Cardiac muscle cell (in vitro differentiated cells and primary cell): ENCODE results near the gene APOOL. TPM values are rescaled to one million over a fixed set of nuclear protein-coding genes. Genes with fewer than 3 reads are reported as not detected.
"Not testable (repeated sequence)": the region's sequence is repeated elsewhere in the genome, so short reads cannot be mapped to it uniquely, and the experiment has no call there.

Experiments
- DNase-seq, 2 donors: peaks; one replicate each; pipeline versions ENCODE4 v3.0.0 to v3.0.0-alpha.2; 2010 to 2017; ENCODE audit warnings: low read depth in 1 of 2, low spot score in 1 of 2
- H3K27ac ChIP-seq: fragments of 200-600 bp; sonication (generic); 2 replicates; pipeline ENCODE4 v1.5.1; 2016
- H3K27me3 ChIP-seq: fragments of 200-600 bp; sonication (generic); 2 replicates; pipeline ENCODE4 v1.6.0; 2016; ENCODE audit warnings: control low read depth
- H3K36me3 ChIP-seq: fragments of 200-600 bp; sonication (generic); 2 replicates; pipeline ENCODE4 v1.5.1; 2016; ENCODE audit warnings: control low read depth
- H3K4me1 ChIP-seq: fragments of 200-600 bp; sonication (generic); 2 replicates; pipeline ENCODE4 v1.8.1; 2017; ENCODE audit warnings: low read depth, mild to moderate bottlenecking, mixed run types
- H3K4me3 ChIP-seq: fragments of 200-600 bp; sonication (generic); 2 replicates; pipeline ENCODE4 v1.5.1; 2016; ENCODE audit warnings: mild to moderate bottlenecking
- H3K9me3 ChIP-seq: fragments of 200-600 bp; sonication (generic); 2 replicates; pipeline ENCODE4 v1.5.1; 2017; ENCODE audit warnings: low read depth, mild to moderate bottlenecking, control low read depth
- CTCF ChIP-seq: IDR thresholded peaks from 2 replicates; pipeline ENCODE4 v1.5.1; 2012; ENCODE audit warnings: low read depth, mild to moderate bottlenecking, low read length
- polyA plus RNA-seq: library from polyadenylated mRNA; unstranded; fragments of >200 nt; fragmentation: Nextera tagmentation; extraction: Ambion mirVana; gene quantifications from 2 replicates; pipeline ENCODE4 v1.2.1, GENCODE V29; 2016
- total RNA-seq: library from RNA; depleted of rRNA; stranded (reverse); fragments of >200 nt; gene quantifications from 2 replicates; pipeline ENCODE4 v1.2.3, GENCODE V29; 2016

APOOL gene
- total and polyA plus RNA-seq, 2 experiments from 2014 or later = 3.2 to 5.8 TPM

- H3K4me3 ChIP-seq = no peak overlapping the region
- H3K4me1 ChIP-seq = no peaks in the 10 kb centered on the region
- H3K27ac ChIP-seq = no peak overlapping the region
- no peak for DNase-seq
- H3K9me3 ChIP-seq = no peaks in the 10 kb centered on the region
- H3K27me3 ChIP-seq = no peaks in the 10 kb centered on the region
- no peak for TF ChIP-seq CTCF
- H3K36me3 ChIP-seq = no peaks in the 10 kb centered on the region
Observed at GRCh38 chrX:85051627-85052026, 48.0 kb downstream of the APOOL start.

GRCh38 chrX:85052205-85052604, 48.5 kb downstream of the APOOL start:
- no peak for TF ChIP-seq CTCF
- H3K27ac ChIP-seq = no peak overlapping the region
- DNase-seq = peak in 1 of 2 donors; percentile 22
- H3K4me3 ChIP-seq = no peak overlapping the region
- H3K4me1 ChIP-seq = no peaks in the 10 kb centered on the region
- H3K27me3 ChIP-seq = no peaks in the 10 kb centered on the region
- no peaks in the 10 kb centered on the region for H3K9me3 ChIP-seq
- no peaks in the 10 kb centered on the region for H3K36me3 ChIP-seq

GRCh38 chrX:85052636-85053343, 49.1 kb downstream of the APOOL start:
- H3K27ac ChIP-seq = no peak overlapping the region
- H3K4me3 ChIP-seq = no peak overlapping the region

GRCh38 chrX:85065512-85066198, 62.0 kb downstream of the APOOL start:
- Histone ChIP-seq H3K4me1 (no peaks in the 10 kb centered on the region), H3K9me3 (no peaks in the 10 kb centered on the region), H3K4me3 (no peak overlapping the region), H3K27me3 (no peaks in the 10 kb centered on the region), H3K36me3 (no peaks in the 10 kb centered on the region), H3K27ac (no peak overlapping the region)
- DNase-seq = no peak
- TF ChIP-seq CTCF = no peak

More at GRCh38 chrX:85052636-85053343, 49.1 kb downstream of the APOOL start:
- Histone ChIP-seq H3K27me3 (no peaks in the 10 kb centered on the region), H3K9me3 (no peaks in the 10 kb centered on the region), H3K4me1 (no peaks in the 10 kb centered on the region), H3K36me3 (no peaks in the 10 kb centered on the region)
- TF ChIP-seq CTCF = peak; percentile 31
- peak in 1 of 2 donors; percentile 65 for DNase-seq

GRCh38 chrX:85077247-85077646, 73.6 kb downstream of the APOOL start:
- H3K4me3 ChIP-seq, H3K27ac ChIP-seq, H3K4me1 ChIP-seq, DNase-seq, H3K27me3 ChIP-seq, H3K9me3 ChIP-seq, H3K36me3 ChIP-seq: not testable (repeated sequence)

GRCh38 chrX:85084770-85085393, 81.2 kb downstream of the APOOL start:
- DNase-seq = peak; percentile 17 to 40
- H3K27me3 ChIP-seq = no peaks in the 10 kb centered on the region
- peak; percentile 69 for TF ChIP-seq CTCF
- H3K9me3 ChIP-seq = no peaks in the 10 kb centered on the region
- H3K36me3 ChIP-seq = no peaks in the 10 kb centered on the region
- H3K27ac ChIP-seq = no peak overlapping the region
- H3K4me3 ChIP-seq = no peak overlapping the region
- H3K4me1 ChIP-seq = peaks cover 8% of the 10 kb centered on the region
